Tibial artery (tissue), 4 donors: ENCODE results near the gene WNT11.

Source experiments
- DNase-seq, 2 donors: peaks; one replicate each; pipeline ENCODE4 v3.0.0-alpha.2; 2019
- H3K27ac ChIP-seq, 2 donors: fragments of 200-600 bp; sonication (generic) in 1 of 2; 1 replicate in 1 of 2; 2 replicates in 1 of 2; pipeline ENCODE4 v1.5.1; 2018 to 2019; ENCODE audit warnings: mild to moderate bottlenecking in 1 of 2
- H3K27me3 ChIP-seq, 2 donors: fragments of 200-600 bp; sonication (generic) in 1 of 2; one replicate each; pipeline versions ENCODE4 v1.5.1 to v1.6.0; 2016 to 2019
- H3K36me3 ChIP-seq, 3 donors: fragments of 200-600 bp; sonication (generic) in 2 of 3; one replicate each; pipeline ENCODE4 v1.5.1; 2016 to 2019; ENCODE audit warnings: mild to moderate bottlenecking in 2 of 3
- H3K4me1 ChIP-seq, 4 donors: fragments of 200-600 bp; sonication (generic) in 2 of 4; 1 replicate in 3 of 4; 2 replicates in 1 of 4; pipeline ENCODE4 v1.5.1; 2016 to 2019
- H3K4me3 ChIP-seq, 2 donors: fragments of 200-600 bp; sonication (generic) in 1 of 2; 1 replicate in 1 of 2; 2 replicates in 1 of 2; pipeline ENCODE4 v1.5.1; 2018 to 2019; ENCODE audit warnings: mild to moderate bottlenecking in 2 of 2
- H3K9me3 ChIP-seq, 3 donors: fragments of 200-600 bp; sonication (generic) in 1 of 3; one replicate each; pipeline ENCODE4 v1.5.1; 2016 to 2019
- CTCF ChIP-seq, 2 experiments: fragments of 200-600 bp in 1 of 2; fragments of 450-650 bp in 1 of 2; IDR thresholded peaks; one replicate each; pipeline ENCODE4 v1.5.1; 2017 to 2019; ENCODE audit warnings: antibody characterized with exemption in 2 of 2, mild to moderate bottlenecking in 1 of 2, moderate library complexity in 1 of 2
- intact Hi-C: fragments of 100-400 bp; cut with DNase I; formaldehyde crosslinking; loops from one replicate; pipeline ENCODE4 v1.15.0; 2023; ENCODE audit warnings: low total_unique reads

The WNT11 gene

GRCh38 chr11:76152741-76153570 is 53.3 kb downstream of the WNT11 start:
- Histone ChIP-seq H3K36me3 (no peaks in the 10 kb centered on the region), H3K4me3 (peak overlapping the region in 1 of 2 donors; percentile 31), H3K4me1 (peaks cover 0 to 10% (median 4%) of the 10 kb centered on the region in 4 donors), H3K9me3 (no peaks in the 10 kb centered on the region), H3K27ac (no peak overlapping the region), H3K27me3 (no peaks in the 10 kb centered on the region)
- no peak for TF ChIP-seq CTCF (IDR thresholded peaks at IDR 0.05)
- intact Hi-C loops, result loop anchor here (2.0 kb wide), 1 partner anchor 256 kb away; no protein-coding TSS in a partner anchor
- no peak for DNase-seq

- Histone ChIP-seq H3K27ac (no peak overlapping the region), H3K9me3 (no peaks in the 10 kb centered on the region), H3K4me1 (peaks cover 0 to 10% (median 4%) of the 10 kb centered on the region in 4 donors), H3K27me3 (no peaks in the 10 kb centered on the region), H3K36me3 (no peaks in the 10 kb centered on the region), H3K4me3 (peak overlapping the region; percentile 26 to 31)
- peak; percentile 93 to 97 for TF ChIP-seq CTCF (IDR thresholded peaks at IDR 0.05)
- DNase-seq, result peak; percentile 92 to 93
- intact Hi-C loops, result loop anchor here (2.0 kb wide), 1 partner anchor 255 kb away; no protein-coding TSS in a partner anchor
These were observed 54.1 kb downstream of the WNT11 start for GRCh38 chr11:76152086-76152681.

GRCh38 chr11:76151556-76152085 is 54.7 kb downstream of the WNT11 start:
- Histone ChIP-seq H3K9me3 (no peaks in the 10 kb centered on the region), H3K4me3 (no peak overlapping the region), H3K27me3 (no peaks in the 10 kb centered on the region), H3K36me3 (no peaks in the 10 kb centered on the region), H3K4me1 (peaks cover 0 to 10% (median 4%) of the 10 kb centered on the region in 4 donors), H3K27ac (no peak overlapping the region)
- intact Hi-C loops, result loop anchor here (2.0 kb wide), 1 partner anchor 255 kb away; no protein-coding TSS in a partner anchor
- DNase-seq, result peak in 1 of 2 donors; percentile 15
- TF ChIP-seq CTCF (IDR thresholded peaks at IDR 0.05), result no peak

- TF ChIP-seq CTCF (IDR thresholded peaks at IDR 0.05), result no peak
- intact Hi-C loops, result no loop called here
- Histone ChIP-seq H3K4me1 (peaks cover 0 to 10% (median 4%) of the 10 kb centered on the region in 4 donors), H3K9me3 (no peaks in the 10 kb centered on the region), H3K27ac (no peak overlapping the region), H3K4me3 (no peak overlapping the region), H3K27me3 (no peaks in the 10 kb centered on the region), H3K36me3 (no peaks in the 10 kb centered on the region)
- DNase-seq, result peak in 1 of 2 donors; percentile 11
These were observed 56.2 kb downstream of the WNT11 start for GRCh38 chr11:76150141-76150540.

- Histone ChIP-seq H3K9me3 (no peaks in the 10 kb centered on the region), H3K36me3 (no peaks in the 10 kb centered on the region), H3K27ac (no peak overlapping the region), H3K4me1 (peaks cover 0 to 10% (median 4%) of the 10 kb centered on the region in 4 donors), H3K27me3 (no peaks in the 10 kb centered on the region), H3K4me3 (no peak overlapping the region)
- intact Hi-C loops, result no loop called here
- DNase-seq, result peak in 1 of 2 donors; percentile 12
- TF ChIP-seq CTCF (IDR thresholded peaks at IDR 0.05), result no peak
These were observed 56.6 kb downstream of the WNT11 start for GRCh38 chr11:76149713-76150112.
